HK-2 (cell line): ENCODE data around the gene DAPK2.
A peak's percentile ranks its signal among the peaks of the same experiment; 100 is the strongest.

ENCODE experiments used
- DNase-seq: peaks from one replicate; pipeline ENCODE4 v3.0.0-alpha.2; 2018; ENCODE audit not compliant: unreplicated experiment

DAPK2 gene

GRCh38 chr15:64024172-64025050 lies 21.9 kb downstream of the DAPK2 start:
- DNase-seq = no peak

GRCh38 chr15:64023220-64023619 lies 23.1 kb downstream of the DAPK2 start:
- DNase-seq = no peak

DNA sequence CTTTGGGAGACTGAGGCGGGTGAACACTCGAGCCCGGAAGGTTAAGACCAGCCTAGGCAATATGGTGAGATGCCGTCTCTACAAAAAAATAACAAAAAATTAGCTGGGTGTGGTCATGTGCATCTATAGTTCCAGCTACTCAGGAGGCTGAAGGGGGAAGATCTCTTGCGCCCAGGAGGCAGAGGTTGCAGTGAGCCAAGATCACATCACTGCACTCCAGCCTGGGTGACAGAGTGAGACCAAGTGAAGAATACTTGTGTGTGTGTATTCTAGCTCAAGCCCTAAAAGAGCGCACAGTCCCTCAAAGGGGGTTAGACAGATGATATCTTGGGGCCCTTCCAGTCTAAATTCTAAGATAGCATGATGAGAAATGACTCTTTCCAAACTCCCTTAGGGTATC lies 23.7 kb downstream of the DAPK2 start:
- no peak for DNase-seq

GRCh38 chr15:64019764-64020163 lies 26.5 kb downstream of the DAPK2 start:
- peak; percentile 14 for DNase-seq

GRCh38 chr15:64017591-64018163 lies 28.6 kb downstream of the DAPK2 start:
- no peak for DNase-seq

DNA sequence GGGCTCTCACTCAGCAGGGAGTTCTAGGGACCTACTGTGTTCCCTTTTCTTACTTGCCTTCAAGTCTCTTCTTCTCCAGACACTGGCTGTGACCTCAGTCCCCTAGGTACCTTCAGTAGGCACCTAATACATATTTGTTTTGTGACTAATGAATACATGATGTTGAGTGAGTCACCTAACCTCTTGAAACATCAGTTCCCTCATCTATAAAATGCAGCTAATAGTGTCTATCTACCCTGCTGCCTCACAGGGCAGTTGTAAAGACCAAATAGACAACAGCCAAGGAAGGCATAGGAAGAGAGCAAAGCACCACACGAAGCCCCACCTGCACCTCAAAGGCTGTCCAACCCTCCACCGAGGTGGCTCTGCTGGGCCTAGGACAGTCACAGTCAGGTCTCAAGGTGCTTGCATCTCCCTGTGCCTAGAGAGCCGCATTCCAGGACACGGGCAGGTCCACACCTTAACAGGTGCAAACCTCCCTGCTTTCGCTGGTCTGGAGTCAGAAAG lies 29.1 kb downstream of the DAPK2 start:
- DNase-seq = no peak

DNA sequence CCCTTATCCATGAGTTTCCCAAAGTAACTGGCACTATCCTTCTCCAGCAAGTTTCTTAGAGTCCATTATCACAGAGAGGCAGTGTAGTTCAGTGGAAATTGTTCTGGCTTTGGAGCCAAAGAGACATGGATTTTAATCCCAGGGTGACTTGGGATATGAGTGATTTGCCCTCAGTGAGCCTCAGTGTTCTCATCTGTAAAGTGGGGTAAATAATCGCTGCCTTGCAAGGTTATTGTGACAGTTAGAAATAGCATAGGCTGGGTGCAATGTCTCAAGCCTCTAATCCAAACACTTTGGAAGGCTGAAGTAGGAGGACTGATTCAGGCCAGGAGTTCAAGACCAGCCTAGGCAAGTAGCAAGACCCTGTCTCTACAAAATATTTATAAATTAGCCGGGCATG lies 30.0 kb downstream of the DAPK2 start:
- DNase-seq = no peak

DNA sequence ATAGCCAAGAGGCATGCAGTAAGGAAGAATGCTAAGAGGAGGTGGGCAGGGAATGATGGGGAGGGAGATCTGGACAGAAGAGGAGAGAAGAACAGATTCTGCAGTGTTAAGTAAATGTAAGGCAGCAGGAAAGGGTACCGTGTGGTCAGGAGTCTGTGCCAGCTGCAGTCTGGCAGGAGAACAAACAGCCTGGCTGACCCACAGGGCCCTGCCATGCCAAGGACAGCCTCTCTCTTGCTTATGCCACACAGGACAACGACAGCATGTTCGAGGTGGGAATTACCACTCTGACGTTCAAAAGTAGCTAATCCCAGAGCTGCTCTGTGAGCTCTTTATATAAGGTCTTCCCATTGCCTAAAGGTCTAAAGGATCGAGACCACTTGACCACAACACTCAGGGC lies 31.3 kb downstream of the DAPK2 start:
- no peak for DNase-seq

DNA sequence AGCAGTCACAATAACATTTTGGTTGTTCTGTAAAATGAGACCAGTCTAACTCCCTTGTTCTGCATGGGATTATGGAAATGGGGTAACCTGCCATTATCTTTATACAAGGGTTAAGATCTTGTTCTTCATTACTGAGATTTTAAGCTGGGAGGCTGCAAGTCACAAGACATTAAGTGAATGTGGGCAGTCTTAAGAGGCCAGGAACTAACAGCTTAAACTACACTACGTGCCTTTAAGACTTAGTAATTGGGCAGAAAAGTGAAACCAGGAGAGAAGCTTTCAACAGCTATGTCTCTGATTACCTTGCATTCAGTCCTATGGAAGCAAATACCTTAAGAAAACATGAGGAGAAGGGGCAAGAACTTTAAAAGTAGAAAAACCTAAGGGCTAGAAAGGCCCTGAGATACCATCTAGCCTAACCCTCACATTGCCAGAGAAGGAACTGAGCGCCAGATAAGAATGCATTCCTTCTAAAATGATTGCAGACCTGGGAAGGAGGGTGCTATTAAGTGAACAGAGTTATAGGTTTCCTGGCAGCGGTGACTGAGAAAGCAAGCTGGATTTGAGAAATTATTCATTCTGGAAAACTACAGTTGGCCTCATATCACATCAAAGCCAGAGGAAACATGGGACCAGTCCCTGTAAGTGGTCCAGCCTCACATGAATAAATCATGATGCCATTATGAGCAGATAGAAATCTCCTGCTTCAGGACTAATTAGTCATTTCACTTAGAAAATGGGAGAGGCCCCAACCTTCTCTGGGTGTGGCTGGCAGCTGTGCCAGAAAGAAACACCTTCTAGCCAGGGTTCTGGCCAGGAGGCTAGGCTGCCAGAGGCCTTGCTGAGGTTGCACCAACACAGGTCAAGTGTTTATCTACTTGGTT lies 32.9 kb downstream of the DAPK2 start:
- no peak for DNase-seq

DNA sequence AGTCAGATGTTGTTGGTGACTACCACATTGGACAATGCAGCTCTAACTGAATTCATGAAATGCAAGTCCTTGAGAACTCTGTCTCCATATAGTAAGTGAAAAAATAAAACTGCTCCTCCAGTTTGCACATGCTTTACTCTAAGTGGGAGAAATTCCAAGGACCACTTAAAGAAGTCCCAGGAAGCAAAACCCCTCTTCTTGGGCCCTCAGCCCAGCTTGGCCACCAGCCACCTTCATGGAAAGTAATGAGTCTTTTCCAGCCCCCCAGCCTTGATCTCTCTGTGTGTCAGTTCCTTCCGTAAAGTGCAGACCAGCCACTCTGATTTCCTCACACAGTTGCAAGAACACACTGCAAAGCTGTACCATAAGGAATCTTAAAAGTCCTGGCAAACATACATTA lies 34.5 kb downstream of the DAPK2 start:
- no peak for DNase-seq

DNA sequence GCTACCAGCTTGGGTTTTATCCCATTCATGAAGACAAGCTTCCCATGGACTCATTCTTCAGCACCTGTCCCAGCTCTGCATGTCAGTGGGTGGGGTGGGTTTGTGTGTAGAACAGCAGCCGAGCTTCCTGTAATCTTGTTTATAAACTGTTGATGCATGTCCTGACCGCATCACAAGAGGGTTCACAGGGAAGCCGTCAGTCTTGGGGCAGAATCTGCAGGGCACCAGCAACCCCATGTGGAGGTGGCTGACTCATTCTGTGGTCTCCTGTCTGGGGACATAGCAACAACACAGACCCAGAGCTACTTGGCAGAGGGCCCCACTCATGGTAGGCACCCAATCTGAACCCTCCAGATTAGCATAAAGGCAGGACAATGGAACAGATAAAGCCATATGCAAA lies 35.6 kb downstream of the DAPK2 start:
- DNase-seq = peak; percentile 71

- no peak for DNase-seq
Observed at GRCh38 chr15:64009798-64010261, 36.5 kb downstream of the DAPK2 start.

DNA sequence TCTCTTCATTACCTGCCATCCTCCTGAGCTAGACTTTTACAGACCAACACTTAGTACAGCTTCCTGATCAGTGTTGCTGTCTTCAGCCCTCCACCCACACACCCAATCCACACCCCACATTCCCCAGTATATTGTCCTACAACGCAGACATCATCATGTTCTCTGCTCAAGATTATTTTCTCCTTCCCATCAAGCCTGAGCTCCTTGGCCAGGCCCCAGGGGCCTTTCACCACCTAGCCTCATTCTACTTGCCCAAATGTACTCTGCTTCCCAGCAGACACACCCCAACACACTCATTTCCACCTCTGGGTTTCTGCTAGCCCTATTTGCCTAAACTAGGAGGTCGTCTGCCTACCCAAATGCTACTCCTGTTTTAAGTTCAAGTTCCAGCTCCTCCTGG lies 37.0 kb downstream of the DAPK2 start:
- no peak for DNase-seq

- DNase-seq = no peak
Observed at GRCh38 chr15:64008177-64008576, 38.1 kb downstream of the DAPK2 start.

GRCh38 chr15:64006642-64007041 lies 39.6 kb downstream of the DAPK2 start:
- DNase-seq = no peak

DNA sequence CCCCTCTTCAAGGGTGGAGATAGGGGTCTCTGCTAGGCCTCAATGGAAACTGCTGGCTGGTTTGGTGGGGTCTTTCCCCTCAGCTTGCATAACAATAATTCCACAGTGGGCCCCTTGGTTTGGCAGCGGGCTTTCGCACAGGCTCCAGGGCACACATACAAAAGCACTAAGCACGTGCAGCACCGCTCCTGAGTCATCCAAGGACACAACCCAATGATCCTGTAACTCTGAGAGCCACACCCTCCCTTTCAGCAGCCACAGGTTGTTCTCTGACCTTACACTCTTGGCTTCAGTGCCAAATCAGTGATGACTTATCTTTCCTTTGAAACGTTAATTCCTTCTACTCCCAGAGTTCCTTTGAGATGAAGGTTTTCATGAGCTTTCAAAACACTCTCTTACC lies 41.7 kb downstream of the DAPK2 start:
- peak; percentile 17 for DNase-seq

DNA sequence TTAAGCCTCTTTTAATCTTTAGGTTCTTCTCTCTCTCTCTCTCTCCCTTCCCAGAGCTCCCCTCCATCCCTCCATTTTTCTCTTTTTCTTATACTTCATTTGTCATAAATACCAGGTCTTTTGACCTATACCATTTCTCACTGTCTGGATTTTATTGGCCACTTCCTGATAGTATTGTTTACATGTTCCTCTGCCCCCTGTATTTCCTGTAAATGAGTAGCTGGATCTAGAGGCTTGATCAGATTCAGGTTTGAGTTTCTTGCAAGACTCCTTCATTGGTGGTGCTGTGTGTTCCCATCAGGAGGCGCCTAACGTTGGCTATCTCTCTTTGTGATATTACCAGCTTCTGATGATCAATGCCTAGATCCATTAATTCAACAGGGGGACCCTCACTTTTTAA lies 42.2 kb downstream of the DAPK2 start:
- DNase-seq = no peak

DNA sequence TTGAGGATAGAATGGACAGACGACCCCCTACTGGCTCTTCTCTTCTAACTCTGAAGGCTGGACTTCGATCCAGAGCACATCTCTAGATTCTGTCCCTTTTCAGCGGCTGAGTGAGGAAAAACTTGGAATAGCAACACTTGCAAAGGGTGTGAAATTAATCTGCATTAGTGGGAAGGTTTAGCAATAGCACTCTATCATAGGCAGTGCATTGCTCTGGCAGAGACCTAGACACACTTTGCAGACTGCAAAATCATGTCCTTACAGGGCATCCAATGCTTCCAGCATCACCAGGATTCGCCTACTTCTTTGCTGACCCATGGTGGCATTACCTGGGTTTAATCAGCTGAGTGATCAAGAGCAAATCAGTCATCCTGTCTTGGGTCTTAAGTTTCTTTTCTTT lies 43.1 kb downstream of the DAPK2 start:
- DNase-seq = no peak

GRCh38 chr15:64001148-64001547 lies 45.1 kb downstream of the DAPK2 start:
- DNase-seq = no peak

DNA sequence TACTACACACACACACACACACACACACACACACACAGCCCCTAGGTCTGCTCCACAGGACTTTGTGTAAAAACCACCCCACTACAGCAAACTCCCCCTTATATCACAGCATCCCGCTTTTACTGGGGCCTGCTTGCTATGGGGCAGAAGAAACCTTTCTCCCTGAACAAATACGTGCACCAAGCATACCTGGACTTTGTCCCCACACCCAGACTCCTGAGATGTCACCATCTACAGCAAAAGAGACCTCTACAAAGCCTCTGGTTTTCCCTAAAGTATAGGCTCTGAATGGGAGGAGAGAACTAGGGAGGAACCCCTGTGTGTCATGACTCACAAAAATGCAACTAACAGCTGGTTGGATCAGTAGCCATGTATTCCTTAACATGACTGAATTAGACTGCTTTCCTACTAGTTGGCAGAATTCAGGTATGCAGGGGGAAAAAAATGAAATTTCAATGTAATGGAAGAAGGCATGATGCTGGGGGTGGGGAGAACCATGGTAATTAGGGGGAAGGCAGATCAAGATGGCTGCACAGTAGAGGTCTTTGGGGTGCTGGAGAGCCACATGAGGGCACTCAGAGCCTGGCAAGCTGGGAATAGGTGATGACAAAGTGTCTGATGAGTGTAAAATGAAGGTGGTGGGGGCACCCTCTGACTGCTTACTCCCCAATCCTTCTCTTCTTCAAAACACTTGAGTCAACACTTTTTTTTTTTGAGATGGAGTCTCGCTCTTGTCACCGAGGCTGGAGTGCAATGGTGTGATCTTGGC lies 45.9 kb downstream of the DAPK2 start:
- no peak for DNase-seq

DNA sequence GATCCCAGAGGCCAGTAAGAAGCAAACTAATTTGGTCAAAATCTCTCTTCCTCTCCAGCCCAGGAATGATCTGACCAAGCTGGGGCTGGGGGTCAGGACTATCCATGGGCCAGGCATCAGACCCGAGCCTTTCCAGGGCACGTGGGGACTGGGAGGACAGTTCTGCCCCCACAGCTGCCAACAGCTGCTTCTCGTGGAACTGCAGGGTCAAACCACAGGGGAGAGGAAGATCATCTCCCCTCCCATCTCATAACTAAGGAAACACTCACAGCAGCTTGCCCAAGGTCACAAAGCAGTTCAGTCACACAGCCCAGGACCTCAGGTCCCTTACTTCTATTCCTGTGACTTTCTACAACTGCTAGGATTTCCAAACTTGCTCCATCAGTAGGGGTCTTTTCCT lies 47.1 kb downstream of the DAPK2 start:
- DNase-seq = no peak

DNA sequence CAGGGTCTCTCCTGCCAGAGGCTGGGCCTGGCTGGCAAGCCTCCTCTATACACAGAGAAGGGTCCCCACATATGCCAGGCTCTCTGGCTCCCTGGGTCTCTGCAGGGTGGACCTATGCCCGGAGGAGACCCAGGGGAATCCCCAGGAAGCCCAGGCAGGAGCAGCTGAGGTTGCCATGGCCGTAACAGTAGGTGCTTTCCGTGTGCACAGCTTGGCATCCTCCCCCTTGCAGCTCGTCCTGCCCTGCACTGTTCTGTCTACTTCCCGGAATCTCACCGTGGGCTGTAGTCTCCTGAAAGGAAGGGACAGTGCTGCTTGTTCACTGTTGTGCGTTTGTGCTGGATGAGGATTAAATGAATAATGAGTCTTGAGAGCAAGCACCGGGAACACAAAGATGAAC lies 47.8 kb downstream of the DAPK2 start:
- no peak for DNase-seq
